Activated CD4-positive, alpha-beta T cell treated with anti-CD3 and anti-CD28 coated beads for 36 hours (primary cell): Measurements from ENCODE around the gene RUBCNL. TPM values are rescaled to one million over a fixed set of nuclear protein-coding genes. Genes with fewer than 3 reads are reported as not detected.

Source experiments
- ATAC-seq: fragments of 200-7000 bp; cut with Tn5 transposase; one replicate; pipeline ENCODE4 v1.10.0; 2021; ENCODE audit warnings: mild to moderate bottlenecking, moderate library complexity
- CTCF ChIA-PET: fragments of 350-600 bp; sonication (Branson Sonifier 250); formaldehyde crosslinking; loops from one replicate; lab custom pipeline; 2021; ENCODE audit warnings: antibody characterized with exemption; lab: Charles Lee
- POLR2A ChIA-PET: fragments of 350-600 bp; sonication (Branson Sonifier 250); formaldehyde crosslinking; loops from one replicate; lab custom pipeline; 2021; ENCODE audit warnings: antibody characterized with exemption, inconsistent platforms; lab: Charles Lee
- DNase-seq: peaks from one replicate; pipeline ENCODE4 v3.0.0-alpha.2; 2020
- H3K27ac Mint-ChIP-seq: one replicate; pipeline ENCODE4 v1.8.0; 2021; ENCODE audit warnings: mixed read lengths
- H3K27me3 Mint-ChIP-seq: one replicate; pipeline ENCODE4 v1.8.0; 2021; ENCODE audit warnings: mixed read lengths
- H3K36me3 Mint-ChIP-seq: one replicate; pipeline ENCODE4 v1.8.0; 2021; ENCODE audit warnings: low read depth, mixed read lengths
- H3K4me1 Mint-ChIP-seq: one replicate; pipeline ENCODE4 v1.8.0; 2021; ENCODE audit warnings: mixed read lengths
- H3K4me3 Mint-ChIP-seq: one replicate; pipeline ENCODE4 v1.8.0; 2021; ENCODE audit warnings: mild to moderate bottlenecking, moderate library complexity, mixed read lengths
- H3K9me3 Mint-ChIP-seq: one replicate; pipeline ENCODE4 v1.8.0; 2021; ENCODE audit warnings: low read depth, mixed read lengths
- intact Hi-C, 2 experiments: fragments of 100-400 bp; cut with DNase I in 1 of 2; cut with micrococcal nuclease in 1 of 2; formaldehyde crosslinking; loops; one replicate each; pipeline versions ENCODE4 v1.14.2 to v1.15.1; 2022 to 2024; cut with DNase I, micrococcal nuclease
- total RNA-seq, 2 experiments: library from RNA; stranded (reverse); gene quantifications; one replicate each; pipeline ENCODE4 v1.2.3, GENCODE V29; 2021

The RUBCNL gene
- total RNA-seq, 2 experiments from 2014 or later: 1.0 to 1.1 TPM

GRCh38 chr13:46311217-46311616, 75.8 kb downstream of the RUBCNL start:
- no peaks in the 10 kb centered on the region for H3K27me3 Mint-ChIP-seq
- no peak overlapping the region for H3K27ac Mint-ChIP-seq
- H3K9me3 Mint-ChIP-seq: peaks cover 12% of the 10 kb centered on the region
- intact Hi-C loops: no loop called here
- POLR2A ChIA-PET: no interaction called here
- ATAC-seq: no peak
- H3K36me3 Mint-ChIP-seq: peaks cover 43% of the 10 kb centered on the region
- H3K4me3 Mint-ChIP-seq: no peak overlapping the region
- H3K4me1 Mint-ChIP-seq: peaks cover 31% of the 10 kb centered on the region
- DNase-seq: no peak
- CTCF ChIA-PET: interaction anchor here (0.6 to 1.6 kb wide), 6 partner anchors 10 to 143 kb away, joined by 3 to 7 read pairs (median 4); no protein-coding TSS in a partner anchor

GRCh38 chr13:46310066-46310465, 77.0 kb downstream of the RUBCNL start:
- ChIA-PET POLR2A (no interaction called here), CTCF (interaction anchor here (1.2 kb wide), 1 partner anchor 11 kb away, joined by 4 read pairs; no protein-coding TSS in a partner anchor)
- intact Hi-C loops: no loop called here
- no peaks in the 10 kb centered on the region for H3K27me3 Mint-ChIP-seq
- peaks cover 24% of the 10 kb centered on the region for H3K4me1 Mint-ChIP-seq
- no peak overlapping the region for H3K27ac Mint-ChIP-seq
- H3K36me3 Mint-ChIP-seq: peaks cover 33% of the 10 kb centered on the region
- no peak for ATAC-seq
- DNase-seq: no peak
- H3K9me3 Mint-ChIP-seq: peaks cover 12% of the 10 kb centered on the region
- no peak overlapping the region for H3K4me3 Mint-ChIP-seq

- ATAC-seq: no peak
- intact Hi-C loops: no loop called here
- Mint-ChIP-seq H3K27ac (no peak overlapping the region), H3K4me1 (peaks cover 25% of the 10 kb centered on the region), H3K36me3 (peaks cover 22% of the 10 kb centered on the region), H3K9me3 (peaks cover 16% of the 10 kb centered on the region), H3K4me3 (no peak overlapping the region), H3K27me3 (no peaks in the 10 kb centered on the region)
- CTCF ChIA-PET: interaction anchor here (1.4 kb wide), 1 partner anchor 14 kb away, joined by 5 read pairs; no protein-coding TSS in a partner anchor
- no peak for DNase-seq
- POLR2A ChIA-PET: no interaction called here
These were observed 79.5 kb downstream of the RUBCNL start for GRCh38 chr13:46307554-46307953.

- peaks cover 18% of the 10 kb centered on the region for H3K9me3 Mint-ChIP-seq
- intact Hi-C loops: no loop called here
- H3K4me1 Mint-ChIP-seq: peaks cover 19% of the 10 kb centered on the region
- ATAC-seq (no peak), DNase-seq (no peak)
- no peak overlapping the region for H3K4me3 Mint-ChIP-seq
- ChIA-PET CTCF (interaction anchor here (0.9 to 1.7 kb wide), 3 partner anchors 13 to 17 kb away, joined by 3 to 4 read pairs (median 3); no protein-coding TSS in a partner anchor), POLR2A (interaction anchor here (0.6 to 1.0 kb wide), 2 partner anchors 11 to 178 kb away, joined by 3 to 5 read pairs; no protein-coding TSS in a partner anchor)
- no peaks in the 10 kb centered on the region for H3K27me3 Mint-ChIP-seq
- no peak overlapping the region for H3K27ac Mint-ChIP-seq
- peaks cover 13% of the 10 kb centered on the region for H3K36me3 Mint-ChIP-seq
These were observed 82.5 kb downstream of the RUBCNL start for GRCh38 chr13:46304546-46304945.

GRCh38 chr13:46303742-46304385, 83.2 kb downstream of the RUBCNL start:
- intact Hi-C loops: no loop called here
- Mint-ChIP-seq H3K27ac (peak overlapping the region; percentile 70), H3K36me3 (peaks cover 13% of the 10 kb centered on the region), H3K4me3 (peak overlapping the region; percentile 28), H3K9me3 (peaks cover 17% of the 10 kb centered on the region), H3K4me1 (peaks cover 19% of the 10 kb centered on the region), H3K27me3 (no peaks in the 10 kb centered on the region)
- ChIA-PET CTCF (interaction anchor here (0.9 to 1.7 kb wide), 3 partner anchors 13 to 18 kb away, joined by 3 to 4 read pairs (median 3); no protein-coding TSS in a partner anchor), POLR2A (interaction anchor here (1.0 kb wide), 1 partner anchor 11 kb away, joined by 5 read pairs; no protein-coding TSS in a partner anchor)
- DNase-seq (no peak), ATAC-seq (peak; percentile 78)

GRCh38 chr13:46297361-46297811, 89.7 kb downstream of the RUBCNL start:
- CTCF ChIA-PET: interaction anchor here (1.1 to 2.5 kb wide), 3 partner anchors 19 to 142 kb away, joined by 3 to 13 read pairs (median 5); no protein-coding TSS in a partner anchor
- Mint-ChIP-seq H3K4me1 (peaks cover 52% of the 10 kb centered on the region), H3K27ac (peak overlapping the region; percentile 95), H3K4me3 (no peak overlapping the region), H3K9me3 (peaks cover 10% of the 10 kb centered on the region), H3K36me3 (peaks cover 14% of the 10 kb centered on the region), H3K27me3 (no peaks in the 10 kb centered on the region)
- intact Hi-C loops: loop anchor here in 1 of 2 experiments (2.0 to 5.0 kb wide), 2 partner anchors 115 to 129 kb away; partner anchors contain the start of gene LCP1
- no peak for DNase-seq
- ATAC-seq: no peak
- POLR2A ChIA-PET: no interaction called here

- Mint-ChIP-seq H3K4me3 (no peak overlapping the region), H3K27ac (peak overlapping the region; percentile 95), H3K27me3 (no peaks in the 10 kb centered on the region), H3K9me3 (peaks cover 7% of the 10 kb centered on the region), H3K36me3 (peaks cover 11% of the 10 kb centered on the region), H3K4me1 (peaks cover 52% of the 10 kb centered on the region)
- ATAC-seq: no peak
- intact Hi-C loops: loop anchor here (1.0 to 5.0 kb wide), 3 partner anchors 24 to 128 kb away; partner anchors contain the start of gene LCP1 (in 1 of the 2)
- ChIA-PET POLR2A (no interaction called here), CTCF (interaction anchor here (1.1 to 2.5 kb wide), 6 partner anchors 18 to 142 kb away, joined by 3 to 13 read pairs (median 5); no protein-coding TSS in a partner anchor)
- no peak for DNase-seq
These were observed 90.1 kb downstream of the RUBCNL start for GRCh38 chr13:46296921-46297320.

- H3K9me3 Mint-ChIP-seq: peaks cover 4% of the 10 kb centered on the region
- ChIA-PET CTCF (interaction anchor here (0.6 to 2.5 kb wide), 10 partner anchors 18 to 164 kb away, joined by 3 to 13 read pairs (median 4); no protein-coding TSS in a partner anchor), POLR2A (interaction anchor here (1.2 to 1.3 kb wide), 2 partner anchors 25 to 114 kb away, joined by 3 to 6 read pairs; partner anchors contain the start of gene LCP1)
- H3K4me1 Mint-ChIP-seq: peaks cover 56% of the 10 kb centered on the region
- intact Hi-C loops: loop anchor here (1.0 to 5.0 kb wide), 3 partner anchors 25 to 127 kb away; partner anchors contain the start of gene LCP1 (in 1 of the 2)
- peak; percentile 21 for DNase-seq
- H3K27ac Mint-ChIP-seq: peak overlapping the region; percentile 95
- H3K36me3 Mint-ChIP-seq: peaks cover 8% of the 10 kb centered on the region
- H3K4me3 Mint-ChIP-seq: peak overlapping the region; percentile 44
- no peaks in the 10 kb centered on the region for H3K27me3 Mint-ChIP-seq
- ATAC-seq: peak; percentile 69
These were observed 90.8 kb downstream of the RUBCNL start for GRCh38 chr13:46296115-46296822.

GRCh38 chr13:46295491-46296114, 91.4 kb downstream of the RUBCNL start:
- POLR2A ChIA-PET: interaction anchor here (0.6 to 1.3 kb wide), 3 partner anchors 26 to 113 kb away, joined by 3 to 6 read pairs (median 3); partner anchors contain the start of gene LCP1
- intact Hi-C loops: loop anchor here (1.0 to 5.0 kb wide), 3 partner anchors 26 to 127 kb away; partner anchors contain the start of gene LCP1 (in 1 of the 2)
- DNase-seq (peak; percentile 75), ATAC-seq (peak; percentile 88)
- peaks cover 4% of the 10 kb centered on the region for H3K9me3 Mint-ChIP-seq
- H3K36me3 Mint-ChIP-seq: peaks cover 8% of the 10 kb centered on the region
- H3K27ac Mint-ChIP-seq: peak overlapping the region; percentile 95
- CTCF ChIA-PET: interaction anchor here (0.6 to 2.5 kb wide), 10 partner anchors 18 to 909 kb away, joined by 3 to 13 read pairs (median 4); no protein-coding TSS in a partner anchor
- no peaks in the 10 kb centered on the region for H3K27me3 Mint-ChIP-seq
- peaks cover 60% of the 10 kb centered on the region for H3K4me1 Mint-ChIP-seq
- H3K4me3 Mint-ChIP-seq: peak overlapping the region; percentile 44

- H3K27me3 Mint-ChIP-seq: no peaks in the 10 kb centered on the region
- intact Hi-C loops: loop anchor here in 1 of 2 experiments (5.0 kb wide), 1 partner anchor 111 kb away; the partner anchor contains the start of gene LCP1
- H3K4me3 Mint-ChIP-seq: no peak overlapping the region
- ChIA-PET CTCF (interaction anchor here (1.3 to 4.4 kb wide), 2 partner anchors 27 to 167 kb away, joined by 3 to 35 read pairs; no protein-coding TSS in a partner anchor), POLR2A (interaction anchor here (1.1 kb wide), 1 partner anchor 11 kb away, joined by 5 read pairs; no protein-coding TSS in a partner anchor)
- H3K36me3 Mint-ChIP-seq: no peaks in the 10 kb centered on the region
- no peaks in the 10 kb centered on the region for H3K9me3 Mint-ChIP-seq
- H3K27ac Mint-ChIP-seq: peak overlapping the region; percentile 49
- H3K4me1 Mint-ChIP-seq: peaks cover 66% of the 10 kb centered on the region
- DNase-seq: no peak
- no peak for ATAC-seq
These were observed 93.6 kb downstream of the RUBCNL start for GRCh38 chr13:46293436-46293835.
